H9 (cell line): ENCODE measurements around the gene PRCD. TPM values are rescaled to one million over a fixed set of nuclear protein-coding genes. Genes with fewer than 3 reads are reported as not detected.
A peak's percentile ranks its signal among the peaks of the same experiment; 100 is the strongest.

Experiments used
- DNase-seq: peaks from one replicate; pipeline ENCODE4 v3.0.0-alpha.2; 2017
- H2AFZ ChIP-seq: one replicate; pipeline ENCODE4 v1.6.1; 2013; ENCODE audit warnings: mild to moderate bottlenecking, low read length, control low read depth, moderate library complexity
- H2AK5ac ChIP-seq: 2 replicates; pipeline ENCODE4 v1.6.1; 2013; ENCODE audit warnings: low read length, control low read depth, mixed read lengths; ENCODE audit not compliant: insufficient read length
- H2BK120ac ChIP-seq: one replicate; pipeline ENCODE4 v1.6.1; 2013; ENCODE audit warnings: low read depth, mild to moderate bottlenecking, low read length, control low read depth, inconsistent platforms; ENCODE audit not compliant: poor library complexity, severe bottlenecking
- H2BK12ac ChIP-seq: 2 replicates; pipeline ENCODE4 v1.6.1; 2013; ENCODE audit warnings: low read length, control low read depth, mixed read lengths, low read depth; ENCODE audit not compliant: insufficient read length
- H2BK15ac ChIP-seq: 2 replicates; pipeline ENCODE4 v1.6.1; 2013; ENCODE audit warnings: low read depth, low read length, control low read depth
- H2BK20ac ChIP-seq: one replicate; pipeline ENCODE4 v1.6.1; 2013; ENCODE audit warnings: low read depth, mild to moderate bottlenecking, low read length, control low read depth, inconsistent platforms; ENCODE audit not compliant: poor library complexity, severe bottlenecking
- H2BK5ac ChIP-seq: 2 replicates; pipeline ENCODE4 v1.6.1; 2013; ENCODE audit warnings: low read length, control low read depth, mixed read lengths; ENCODE audit not compliant: insufficient read length
- H3K14ac ChIP-seq: 2 replicates; pipeline ENCODE4 v1.6.1; 2013; ENCODE audit warnings: low read length, control low read depth; ENCODE audit not compliant: insufficient read depth
- H3K18ac ChIP-seq: 2 replicates; pipeline ENCODE4 v1.6.1; 2013; ENCODE audit warnings: low read depth, mild to moderate bottlenecking, mixed read lengths, low read length, control low read depth; ENCODE audit not compliant: insufficient read length
- H3K23ac ChIP-seq: 2 replicates; pipeline ENCODE4 v1.6.1; 2013; ENCODE audit warnings: low read length, control low read depth, mixed read lengths, low read depth; ENCODE audit not compliant: insufficient read length
- H3K23me2 ChIP-seq: 2 replicates; pipeline ENCODE4 v1.6.1; 2013; ENCODE audit warnings: low read depth, mild to moderate bottlenecking, mixed read lengths, low read length, control low read depth; ENCODE audit not compliant: insufficient read length, poor library complexity, severe bottlenecking
- H3K27ac ChIP-seq: 2 replicates; pipeline ENCODE4 v1.5.1; 2013; ENCODE audit warnings: low read length, control low read depth, mixed read lengths, low read depth; ENCODE audit not compliant: insufficient read length
- H3K27me3 ChIP-seq: 2 replicates; pipeline ENCODE4 v1.6.1; 2013; ENCODE audit warnings: low read length, control low read depth, inconsistent platforms; ENCODE audit not compliant: insufficient read depth
- H3K4ac ChIP-seq: 2 replicates; pipeline ENCODE4 v1.6.1; 2013; ENCODE audit warnings: low read depth, mild to moderate bottlenecking, control low read depth, inconsistent platforms, low read length, moderate library complexity
- H3K4me1 ChIP-seq: 2 replicates; pipeline ENCODE4 v1.6.1; 2013; ENCODE audit warnings: low read length, control low read depth, inconsistent platforms; ENCODE audit not compliant: insufficient read depth
- H3K4me2 ChIP-seq: 2 replicates; pipeline ENCODE4 v1.6.1; 2013; ENCODE audit warnings: low read length, control low read depth, mixed read lengths; ENCODE audit not compliant: insufficient read length, insufficient read depth
- H3K56ac ChIP-seq: 2 replicates; pipeline ENCODE4 v1.6.1; 2013; ENCODE audit warnings: low read depth, mild to moderate bottlenecking, mixed read lengths, low read length, control low read depth; ENCODE audit not compliant: insufficient read length
- H3K79me1 ChIP-seq: 2 replicates; pipeline ENCODE4 v1.6.1; 2013; ENCODE audit warnings: low read depth, mild to moderate bottlenecking, moderate library complexity, low read length, control low read depth, inconsistent platforms; ENCODE audit not compliant: insufficient read depth, poor library complexity, severe bottlenecking
- H3K79me2 ChIP-seq: 2 replicates; pipeline ENCODE4 v1.6.1; 2013; ENCODE audit warnings: low read length, control low read depth, inconsistent platforms; ENCODE audit not compliant: insufficient read depth
- H3K9ac ChIP-seq: 2 replicates; pipeline ENCODE4 v1.6.1; 2013; ENCODE audit warnings: low read length, control low read depth, mixed read lengths; ENCODE audit not compliant: insufficient read length; ENCODE audit errors: extremely low read depth
- H3K9me3 ChIP-seq: one replicate; pipeline ENCODE4 v1.6.1; 2013; ENCODE audit warnings: low read depth, low read length, inconsistent platforms; ENCODE audit not compliant: control insufficient read depth
- H3T11ph ChIP-seq: one replicate; pipeline ENCODE4 v1.6.1; 2013; ENCODE audit warnings: mild to moderate bottlenecking, low read length, control low read depth, inconsistent platforms
- H4K20me1 ChIP-seq: one replicate; pipeline ENCODE4 v1.6.1; 2013; ENCODE audit not compliant: control insufficient read depth, insufficient read length, insufficient read depth
- H4K5ac ChIP-seq: 2 replicates; pipeline ENCODE4 v1.6.1; 2013; ENCODE audit warnings: low read depth, mild to moderate bottlenecking, mixed read lengths, low read length, control low read depth; ENCODE audit not compliant: insufficient read length
- H4K8ac ChIP-seq: replicated peaks from 2 replicates; pipeline ENCODE4 v1.6.1; 2013; ENCODE audit warnings: low read length, control low read depth, mixed read lengths, low read depth; ENCODE audit not compliant: insufficient read length
- H4K91ac ChIP-seq: 2 replicates; pipeline ENCODE4 v1.6.1; 2013; ENCODE audit warnings: low read depth, mild to moderate bottlenecking, moderate library complexity, mixed read lengths, low read length, control low read depth; ENCODE audit not compliant: insufficient read length
- H3K27ac Mint-ChIP-seq, 3 experiments: 2 replicates in 2 of 3; 3 replicates in 1 of 3; pipeline ENCODE4 v1.8.0; 2020 to 2021; ENCODE audit warnings: mixed read lengths in 3 of 3, mild to moderate bottlenecking in 1 of 3, moderate library complexity in 1 of 3
- H3K27me3 Mint-ChIP-seq: 2 replicates; pipeline ENCODE4 v1.8.0; 2021; ENCODE audit warnings: low read depth, mild to moderate bottlenecking, moderate library complexity, mixed read lengths
- H3K36me3 Mint-ChIP-seq, 3 experiments: 2 replicates in 2 of 3; 3 replicates in 1 of 3; pipeline ENCODE4 v1.8.0; 2020 to 2021; ENCODE audit warnings: low read depth in 3 of 3, mixed read lengths in 3 of 3; ENCODE audit not compliant: insufficient read depth in 1 of 3
- H3K4me1 Mint-ChIP-seq, 2 experiments: 2 replicates each; pipeline ENCODE4 v1.8.0; 2020; ENCODE audit warnings: mixed read lengths in 2 of 2
- H3K4me3 Mint-ChIP-seq, 2 experiments: 2 replicates in 1 of 2; 3 replicates in 1 of 2; pipeline ENCODE4 v1.8.0; 2020 to 2021; ENCODE audit warnings: mild to moderate bottlenecking in 2 of 2, mixed read lengths in 2 of 2, moderate library complexity in 1 of 2
- H3K9me3 Mint-ChIP-seq, 2 experiments: 2 replicates in 1 of 2; 3 replicates in 1 of 2; pipeline ENCODE4 v1.8.0; 2020; ENCODE audit warnings: mild to moderate bottlenecking in 2 of 2, mixed read lengths in 2 of 2, moderate library complexity in 1 of 2
- WGBS: extraction: QIAGEN DNeasy Blood & Tissue Kit; methylation state at CpG from one replicate; pipeline ENCODE4 v1.1.7; 2013; ENCODE audit warnings: missing lambda C conversion rate, low lambda C conversion rate, mixed read lengths; ENCODE audit not compliant: insufficient read length; ENCODE audit errors: extremely low coverage; 5-methylcytosine and 5-hydroxymethylcytosine counted together
- total RNA-seq: library from RNA; stranded (reverse); gene quantifications from 2 replicates; pipeline ENCODE4 v1.2.1, GENCODE V29; 2021
- TF ChIP-seq, protein P1 (sequence below): fragments of 200-600 bp; sonication (generic); conservative IDR thresholded peaks from 3 replicates; pipeline ENCODE4 v1.8.0; 2021; ENCODE audit warnings: antibody characterized with exemption, mild to moderate bottlenecking

Gene PRCD
- total RNA-seq, 1 experiment from 2014 or later, result 0.46 TPM

- DNase-seq, result no peak
- no peak overlapping the region for H2BK120ac ChIP-seq
Measured at GRCh38 chr17:76492989-76493501, 46.8 kb upstream of the PRCD start.

More at GRCh38 chr17:76492989-76493501, 46.8 kb upstream of the PRCD start:
- Mint-ChIP-seq H3K4me1 (peaks cover 23 to 37% of the 10 kb centered on the region in 2 experiments), H3K4me3 (no peak overlapping the region; a peak in 1 of 5 replicates), H3K9me3 (no peaks in the 10 kb centered on the region), H3K27ac (peak overlapping the region in 1 of 3 experiments; percentile 89; a peak in 3 of 7 replicates), H3K36me3 (no peaks in the 10 kb centered on the region; a peak in 1 of 7 replicates), H3K27me3 (no peaks in the 10 kb centered on the region; the same call in 1 of the 2 replicates)
- H3K18ac ChIP-seq, result no peak overlapping the region
- no peak overlapping the region for H3K23ac ChIP-seq
- H3K9me3 ChIP-seq, result no peaks in the 10 kb centered on the region
- no peak overlapping the region for H2AK5ac ChIP-seq
- no peak overlapping the region for H2BK20ac ChIP-seq
- H2BK15ac ChIP-seq, result no peak overlapping the region
- H3K27ac ChIP-seq, result no peak overlapping the region
- H2BK12ac ChIP-seq, result no peak overlapping the region
- H4K8ac ChIP-seq, result no peak overlapping the region
- H2BK5ac ChIP-seq, result no peak overlapping the region
- no peaks in the 10 kb centered on the region for H3K23me2 ChIP-seq
- H3K56ac ChIP-seq, result no peak overlapping the region
- H3K79me2 ChIP-seq, result no peaks in the 10 kb centered on the region
- no peak overlapping the region for H4K91ac ChIP-seq
- H3K4me1 ChIP-seq, result no peaks in the 10 kb centered on the region; the same call in 1 of the 2 replicates
- WGBS, result no CpG with 5 or more reads among the region's 15 CpGs
- no peaks in the 10 kb centered on the region for H3K79me1 ChIP-seq
- no peak overlapping the region for H2AFZ ChIP-seq
- no peak overlapping the region for H3T11ph ChIP-seq
- no peak overlapping the region for H3K4me2 ChIP-seq
- H4K20me1 ChIP-seq, result no peaks in the 10 kb centered on the region
- peak overlapping the region; percentile 78 for H3K14ac ChIP-seq
- TF ChIP-seq, protein P1, sequence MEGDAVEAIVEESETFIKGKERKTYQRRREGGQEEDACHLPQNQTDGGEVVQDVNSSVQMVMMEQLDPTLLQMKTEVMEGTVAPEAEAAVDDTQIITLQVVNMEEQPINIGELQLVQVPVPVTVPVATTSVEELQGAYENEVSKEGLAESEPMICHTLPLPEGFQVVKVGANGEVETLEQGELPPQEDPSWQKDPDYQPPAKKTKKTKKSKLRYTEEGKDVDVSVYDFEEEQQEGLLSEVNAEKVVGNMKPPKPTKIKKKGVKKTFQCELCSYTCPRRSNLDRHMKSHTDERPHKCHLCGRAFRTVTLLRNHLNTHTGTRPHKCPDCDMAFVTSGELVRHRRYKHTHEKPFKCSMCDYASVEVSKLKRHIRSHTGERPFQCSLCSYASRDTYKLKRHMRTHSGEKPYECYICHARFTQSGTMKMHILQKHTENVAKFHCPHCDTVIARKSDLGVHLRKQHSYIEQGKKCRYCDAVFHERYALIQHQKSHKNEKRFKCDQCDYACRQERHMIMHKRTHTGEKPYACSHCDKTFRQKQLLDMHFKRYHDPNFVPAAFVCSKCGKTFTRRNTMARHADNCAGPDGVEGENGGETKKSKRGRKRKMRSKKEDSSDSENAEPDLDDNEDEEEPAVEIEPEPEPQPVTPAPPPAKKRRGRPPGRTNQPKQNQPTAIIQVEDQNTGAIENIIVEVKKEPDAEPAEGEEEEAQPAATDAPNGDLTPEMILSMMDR, result no peak
- H3K9ac ChIP-seq, result no peak overlapping the region
- no peak overlapping the region for H4K5ac ChIP-seq
- no peak overlapping the region for H3K4ac ChIP-seq
- H3K27me3 ChIP-seq, result no peaks in the 10 kb centered on the region
